Panc1 (cell line): ENCODE measurements around the gene AGPAT3.

Source experiments
- CTCF ChIP-seq: fragments of 450-650 bp; IDR thresholded peaks from 2 replicates; pipeline ENCODE4 v1.5.1; 2017; ENCODE audit warnings: mild to moderate bottlenecking
- REST ChIP-seq, 2 experiments: IDR thresholded peaks; 2 replicates each; pipeline ENCODE4 v1.6.1; 2011 to 2012; ENCODE audit warnings: low read depth in 2 of 2, control low read depth in 1 of 2, low read length in 1 of 2, mild to moderate bottlenecking in 1 of 2, moderate library complexity in 1 of 2; ENCODE audit not compliant: insufficient read depth in 1 of 2
- SIN3A ChIP-seq: IDR thresholded peaks from 2 replicates; pipeline ENCODE4 v1.6.1; 2012; ENCODE audit warnings: low read depth, mild to moderate bottlenecking, low read length, moderate library complexity, borderline replicate concordance; ENCODE audit not compliant: insufficient read depth
- TCF7L2 ChIP-seq: IDR thresholded peaks from 2 replicates; pipeline ENCODE4 v1.6.1; 2011; ENCODE audit warnings: mild to moderate bottlenecking, low read depth, low read length, inconsistent platforms

GRCh38 chr21:43944078-43944633, 79.1 kb downstream of the AGPAT3 start:
- TF ChIP-seq CTCF (no peak), REST (IDR thresholded peaks at IDR 0.05; ENCODE audit: insufficient read depth in 1 of 2, low read depth in 2 of 2, low read length in 1 of 2) (no peak), SIN3A (no peak), TCF7L2 (no peak)
